Heart left ventricle (tissue), 13 donors: Measurements from ENCODE around the gene MYO5C.

ENCODE experiments used
- CTCF ChIP-seq, 12 donors: fragments of 200-600 bp; sonication (generic) in 4 of 12; IDR thresholded peaks; one replicate each; pipeline versions ENCODE4 v1.5.0 to v1.8.0; 2018 to 2022; ENCODE audit warnings: antibody characterized with exemption in 12 of 12, mild to moderate bottlenecking in 5 of 12
- POLR2A ChIP-seq, 2 donors: fragments of 450-650 bp; IDR thresholded peaks; one replicate each; pipeline ENCODE4 v1.6.1; 2017; ENCODE audit warnings: antibody characterized with exemption in 2 of 2, mild to moderate bottlenecking in 2 of 2, moderate library complexity in 2 of 2
- donor health status: ischemic (EF 13 %, LVEDD 7.1; RV severe dilation, severe dysfunction).
- donor health status: DM: no; HTN: yes; CAD: no.
- donor health status: DM: no; HTN: no; CAD: no.
- donor health status: ischemic (EF 25% LVEDD 6.9; RV normal size, moderate dysfunction).
- donor health status: ischemic (EF 25% LVEDD 5.7; RV mildly dilated, moderate dysfunction).
- donor health status: ischemic (EF 35%, LVEDD 5.7; RV mildly dilated, moderate dysfunction).
- donor health status: nonischemic (EF 11% LVEDD 7.7; RV severe dilation, severe dysfunction).
- donor health status: DM: yes; HTN: yes; CAD: no.
- donor health status: PGD.
- donor health status: ischemic (EF 29% LVEDD 5.4; RV normal size, mild dysfunction).
- donor health status: nonischemic (EF 23%, LVEDD 6.1; RV moderate dilation, normal function).

- TF ChIP-seq CTCF (IDR thresholded peaks at IDR 0.05) = no peak
- TF ChIP-seq POLR2A (IDR thresholded peaks at IDR 0.05) = no peak
Measured at GRCh38 chr15:52221730-52222129, 73.9 kb downstream of the MYO5C start.
